ENCODE data around the gene FAM131B. TPM values are rescaled to one million over a fixed set of nuclear protein-coding genes. Genes with fewer than 3 reads are reported as not detected.

The FAM131B gene
- total and polyA plus RNA-seq, 11 donors, result 0.15 to 0.79 (median 0.40) TPM

DNA sequence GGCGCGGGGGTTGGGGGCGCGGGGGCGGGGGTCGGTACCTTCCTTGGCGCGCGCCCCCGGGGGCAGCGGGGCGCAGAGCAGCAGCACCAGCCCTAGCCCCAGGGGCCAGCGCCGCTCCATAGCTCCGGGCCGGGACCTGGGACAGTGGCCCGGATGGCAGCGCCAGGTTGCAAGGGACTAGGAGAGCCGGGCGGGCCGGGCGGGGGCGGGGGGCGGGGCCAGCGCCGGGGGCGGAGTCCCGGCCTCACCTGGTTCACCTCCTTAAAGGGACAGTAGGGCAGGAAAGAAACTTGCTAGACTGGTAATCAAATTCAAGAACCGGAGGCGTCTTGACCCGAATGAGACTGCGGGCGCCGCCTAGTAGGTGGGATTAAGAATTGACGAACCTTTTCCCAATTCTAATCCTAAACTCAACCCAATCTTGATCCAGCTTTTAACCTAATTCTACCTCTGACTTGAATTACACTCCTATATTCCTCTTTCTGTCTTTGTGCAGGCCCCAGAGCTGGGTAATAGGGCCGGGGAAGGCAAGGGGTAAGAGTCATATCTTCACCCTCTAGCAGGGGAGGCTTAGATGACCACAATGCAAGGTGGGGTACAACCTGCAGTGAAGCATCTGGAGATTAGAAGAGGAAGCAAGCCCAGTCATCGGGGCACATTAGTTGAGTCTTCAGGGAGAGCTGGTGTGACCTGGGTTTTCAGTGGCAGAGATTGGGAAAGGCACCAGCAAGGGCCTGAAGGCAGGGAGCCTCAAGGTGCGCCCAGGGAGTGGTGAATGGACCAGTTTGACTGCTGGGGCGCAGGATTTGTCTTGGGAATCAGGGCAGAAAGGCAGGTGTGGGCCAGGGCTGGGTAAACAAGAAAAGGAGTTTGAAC, 46.4 kb upstream of the FAM131B start, which contains the start of gene EPHA1:
TSS of gene EPHA1 (minus strand) at position 171 of the 876 bp plus-strand sequence. CDS start at position 120, 51 bp downstream.
- peaks cover 0 to 63% (median 17%) of the 10 kb centered on the region in 12 donors for H3K4me1 ChIP-seq
- DNase-seq (peak in 1 of 5 donors; percentile 24), ATAC-seq (no peak)
- peaks cover 0 to 23% (median 0%) of the 10 kb centered on the region in 9 donors for H3K27me3 ChIP-seq
- H3K9me3 ChIP-seq, result no peaks in the 10 kb centered on the region
- WGBS, 4 donors, result 12 to 24% (median 14%) methylated on average over 22 to 39 of the region's 39 CpGs
- H3K36me3 ChIP-seq, result no peaks in the 10 kb centered on the region
- H3K27ac ChIP-seq, result no peak within 1 kb of the TSS
- peak within 1 kb of the TSS in 9 of 12 donors; percentile 18 to 53 (median 25) for H3K4me3 ChIP-seq
- intact Hi-C loops (cut with DNase I), result loop anchor here in 2 of 10 donors (2.0 to 5.0 kb wide), 2 partner anchors 28 to 162 kb away; partner anchors contain the start of gene ZYX (in 1 of the 2)
- TF ChIP-seq POLR2A (IDR thresholded peaks at IDR 0.05), result no peak
- TF ChIP-seq, protein P1, sequence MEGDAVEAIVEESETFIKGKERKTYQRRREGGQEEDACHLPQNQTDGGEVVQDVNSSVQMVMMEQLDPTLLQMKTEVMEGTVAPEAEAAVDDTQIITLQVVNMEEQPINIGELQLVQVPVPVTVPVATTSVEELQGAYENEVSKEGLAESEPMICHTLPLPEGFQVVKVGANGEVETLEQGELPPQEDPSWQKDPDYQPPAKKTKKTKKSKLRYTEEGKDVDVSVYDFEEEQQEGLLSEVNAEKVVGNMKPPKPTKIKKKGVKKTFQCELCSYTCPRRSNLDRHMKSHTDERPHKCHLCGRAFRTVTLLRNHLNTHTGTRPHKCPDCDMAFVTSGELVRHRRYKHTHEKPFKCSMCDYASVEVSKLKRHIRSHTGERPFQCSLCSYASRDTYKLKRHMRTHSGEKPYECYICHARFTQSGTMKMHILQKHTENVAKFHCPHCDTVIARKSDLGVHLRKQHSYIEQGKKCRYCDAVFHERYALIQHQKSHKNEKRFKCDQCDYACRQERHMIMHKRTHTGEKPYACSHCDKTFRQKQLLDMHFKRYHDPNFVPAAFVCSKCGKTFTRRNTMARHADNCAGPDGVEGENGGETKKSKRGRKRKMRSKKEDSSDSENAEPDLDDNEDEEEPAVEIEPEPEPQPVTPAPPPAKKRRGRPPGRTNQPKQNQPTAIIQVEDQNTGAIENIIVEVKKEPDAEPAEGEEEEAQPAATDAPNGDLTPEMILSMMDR (IDR thresholded peaks at IDR 0.05), result peak in 11 of 12 donors; percentile 11 to 46 (median 24)

DNA sequence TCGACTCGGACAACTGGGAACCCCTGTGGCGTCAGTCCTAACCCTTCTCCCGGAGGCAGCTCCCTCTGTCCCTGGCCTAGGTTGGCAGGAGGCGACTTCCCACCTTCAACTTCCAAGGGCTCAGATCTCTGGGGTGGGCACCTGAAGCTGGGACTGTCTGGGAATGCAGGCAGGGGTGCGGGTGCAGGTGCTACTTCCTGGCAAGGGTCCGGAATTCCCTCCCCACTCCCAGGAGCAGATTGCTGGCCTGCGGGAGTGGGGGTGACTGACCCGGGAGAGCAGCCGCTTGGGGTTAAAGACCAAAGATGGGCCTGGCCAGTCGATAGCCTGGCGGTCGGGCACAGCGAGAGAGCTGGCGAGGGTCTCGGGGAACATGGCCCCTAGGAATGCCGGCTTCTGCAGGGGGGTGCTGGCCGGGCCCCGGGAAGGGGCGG, 45.8 kb upstream of the FAM131B start:
- peaks cover 0 to 18% (median 0%) of the 10 kb centered on the region in 9 donors for H3K27me3 ChIP-seq
- 27 to 49% (median 35%) methylated on average over 14 to 20 of the region's 20 CpGs for WGBS, 4 donors

DNA sequence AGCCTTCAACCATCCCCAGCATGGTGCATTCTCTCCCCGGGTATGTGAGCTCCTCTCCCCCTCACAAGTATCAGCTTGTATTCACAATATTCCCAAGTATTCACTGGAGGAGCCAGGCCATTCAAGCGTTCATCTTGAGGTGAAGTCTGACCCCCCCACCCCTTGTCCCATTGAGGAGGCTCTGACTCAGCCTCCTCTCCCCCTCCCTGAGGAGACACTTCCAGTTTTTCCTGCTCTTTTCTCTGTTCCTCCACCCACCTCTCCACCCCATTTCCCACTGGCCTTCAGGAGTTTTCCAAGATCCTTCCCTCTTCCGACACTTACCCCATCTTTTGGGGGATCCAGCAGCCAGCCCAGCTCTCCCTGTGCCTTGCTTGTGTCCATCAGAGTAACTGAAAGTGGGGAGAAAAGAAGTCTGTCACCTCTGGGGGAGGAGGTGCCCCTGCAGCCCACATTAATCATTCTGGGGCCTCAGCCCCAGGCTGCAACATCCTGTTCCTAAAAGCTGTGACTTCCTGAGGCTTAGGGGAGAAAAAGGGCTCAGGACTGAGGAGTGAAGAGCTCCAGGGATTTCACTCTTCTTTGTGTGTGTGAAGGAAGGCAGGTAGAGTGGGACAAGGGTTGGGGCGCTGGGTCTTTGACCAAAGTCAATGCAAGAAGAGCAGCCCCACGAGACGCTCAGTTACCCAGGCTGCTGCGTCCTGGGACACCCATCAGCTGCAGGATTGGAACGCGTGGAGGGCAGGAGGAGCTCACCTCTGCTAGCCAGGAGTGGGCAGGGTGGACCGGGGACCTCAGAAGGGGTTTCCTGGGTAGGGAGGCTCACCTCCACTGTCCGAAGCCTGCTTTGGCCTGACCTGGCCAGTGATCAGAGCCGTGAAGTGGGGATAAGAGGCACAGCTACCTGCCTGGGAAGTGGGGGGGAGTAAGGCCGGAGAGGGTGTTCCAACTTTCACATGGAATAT, 45.1 kb upstream of the FAM131B start:
- intact Hi-C loops (cut with DNase I), result loop anchor here in 3 of 10 donors (2.0 to 5.0 kb wide), 3 partner anchors 17 to 160 kb away; partner anchors contain the start of gene ZYX (in 1 of the 3)
- Histone ChIP-seq H3K27ac (no peak overlapping the region), H3K27me3 (peaks cover 0 to 16% (median 0%) of the 10 kb centered on the region in 9 donors), H3K9me3 (no peaks in the 10 kb centered on the region), H3K36me3 (no peaks in the 10 kb centered on the region), H3K4me1 (peaks cover 0 to 52% (median 17%) of the 10 kb centered on the region in 12 donors), H3K4me3 (peak overlapping the region in 1 of 12 donors; percentile 53)
- no peak for DNase-seq
- no peak for ATAC-seq
- WGBS, 4 donors, result 50 to 71% (median 64%) methylated on average over 12 to 13 of the region's 13 CpGs
- TF ChIP-seq POLR2A (IDR thresholded peaks at IDR 0.05), result no peak
- TF ChIP-seq, protein P1 (IDR thresholded peaks at IDR 0.05), result no peak

More for the DNA sequence above, 45.8 kb upstream of the FAM131B start:
- TF ChIP-seq, protein P1 (IDR thresholded peaks at IDR 0.05), result no peak
- TF ChIP-seq POLR2A (IDR thresholded peaks at IDR 0.05), result no peak
- Histone ChIP-seq H3K4me1 (peaks cover 0 to 60% (median 17%) of the 10 kb centered on the region in 12 donors), H3K36me3 (no peaks in the 10 kb centered on the region), H3K4me3 (peak overlapping the region in 4 of 12 donors; percentile 19 to 53 (median 34)), H3K9me3 (no peaks in the 10 kb centered on the region), H3K27ac (no peak overlapping the region)
- intact Hi-C loops (cut with DNase I), result loop anchor here in 2 of 10 donors (2.0 to 5.0 kb wide), 2 partner anchors 27 to 161 kb away; partner anchors contain the start of gene ZYX (in 1 of the 2)
- DNase-seq (peak in 1 of 5 donors; percentile 18), ATAC-seq (no peak)

All from heart left ventricle (tissue), 16 donors.